Measurements from ENCODE around the gene SFXN2.
"Not testable (repeated sequence)": the region's sequence is repeated elsewhere in the genome, so short reads cannot be mapped to it uniquely, and the experiment has no call there.

The SFXN2 gene, protein sequence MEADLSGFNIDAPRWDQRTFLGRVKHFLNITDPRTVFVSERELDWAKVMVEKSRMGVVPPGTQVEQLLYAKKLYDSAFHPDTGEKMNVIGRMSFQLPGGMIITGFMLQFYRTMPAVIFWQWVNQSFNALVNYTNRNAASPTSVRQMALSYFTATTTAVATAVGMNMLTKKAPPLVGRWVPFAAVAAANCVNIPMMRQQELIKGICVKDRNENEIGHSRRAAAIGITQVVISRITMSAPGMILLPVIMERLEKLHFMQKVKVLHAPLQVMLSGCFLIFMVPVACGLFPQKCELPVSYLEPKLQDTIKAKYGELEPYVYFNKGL

GRCh38 chr10:102714621-102715455 is at the start of gene SFXN2:
TSS of gene SFXN2 (plus strand) at chr10:102714636. CDS start at chr10:102726637, 12,001 bp downstream.
- no peak for DNase-seq (ENCODE audit: low spot score)

DNA sequence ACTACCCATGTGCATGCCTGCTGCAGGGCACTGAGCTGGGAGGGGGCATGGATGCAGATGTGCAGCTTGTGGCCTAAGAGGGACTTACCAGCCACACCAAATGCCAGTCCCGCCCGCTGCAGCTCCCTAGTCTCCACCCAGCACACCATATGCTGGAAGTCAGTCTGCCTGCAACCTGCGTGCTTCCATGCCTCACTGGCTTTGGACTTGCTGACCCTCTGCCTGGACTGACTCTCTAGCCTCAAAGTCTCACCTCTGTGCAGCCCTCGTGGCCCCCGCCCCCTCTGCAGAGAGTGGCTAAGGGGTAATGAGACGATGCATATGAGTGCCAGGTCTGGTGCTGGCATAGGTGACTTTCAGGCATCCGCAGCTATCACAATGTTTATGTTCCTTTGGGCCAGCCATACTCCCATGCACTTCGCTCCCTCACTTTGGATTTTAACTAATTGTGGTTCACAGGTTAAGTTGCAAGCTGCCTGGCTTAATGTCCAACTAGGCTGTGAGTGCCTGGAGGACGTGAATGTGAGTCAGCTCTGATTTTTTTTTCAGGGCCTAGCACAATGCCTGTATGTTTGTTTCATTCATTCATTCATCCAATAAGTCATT is 48.4 kb upstream of the SFXN2 start:
- DNase-seq (ENCODE audit: low spot score), result no peak

DNA sequence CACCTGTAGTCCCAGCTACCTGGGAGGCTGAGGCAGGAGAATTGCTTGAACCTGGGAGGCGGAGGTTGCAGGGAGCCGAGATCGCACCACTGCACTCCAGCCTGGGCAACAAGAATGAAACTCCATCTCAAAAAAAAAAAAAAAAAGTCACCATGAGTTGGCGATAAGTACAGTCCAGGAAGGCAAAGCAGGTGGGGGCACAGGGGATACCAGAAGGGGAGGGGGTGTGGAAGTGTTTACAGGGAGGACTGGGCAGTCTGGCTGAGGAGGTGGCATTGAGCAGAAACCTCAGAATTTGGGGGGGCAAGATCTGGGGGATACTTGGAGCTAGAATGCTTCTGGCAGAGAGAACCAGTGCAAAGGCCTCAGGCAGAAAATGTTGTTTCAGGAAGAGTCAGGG is 47.0 kb upstream of the SFXN2 start:
- not testable (repeated sequence) for DNase-seq (ENCODE audit: low spot score)

DNA sequence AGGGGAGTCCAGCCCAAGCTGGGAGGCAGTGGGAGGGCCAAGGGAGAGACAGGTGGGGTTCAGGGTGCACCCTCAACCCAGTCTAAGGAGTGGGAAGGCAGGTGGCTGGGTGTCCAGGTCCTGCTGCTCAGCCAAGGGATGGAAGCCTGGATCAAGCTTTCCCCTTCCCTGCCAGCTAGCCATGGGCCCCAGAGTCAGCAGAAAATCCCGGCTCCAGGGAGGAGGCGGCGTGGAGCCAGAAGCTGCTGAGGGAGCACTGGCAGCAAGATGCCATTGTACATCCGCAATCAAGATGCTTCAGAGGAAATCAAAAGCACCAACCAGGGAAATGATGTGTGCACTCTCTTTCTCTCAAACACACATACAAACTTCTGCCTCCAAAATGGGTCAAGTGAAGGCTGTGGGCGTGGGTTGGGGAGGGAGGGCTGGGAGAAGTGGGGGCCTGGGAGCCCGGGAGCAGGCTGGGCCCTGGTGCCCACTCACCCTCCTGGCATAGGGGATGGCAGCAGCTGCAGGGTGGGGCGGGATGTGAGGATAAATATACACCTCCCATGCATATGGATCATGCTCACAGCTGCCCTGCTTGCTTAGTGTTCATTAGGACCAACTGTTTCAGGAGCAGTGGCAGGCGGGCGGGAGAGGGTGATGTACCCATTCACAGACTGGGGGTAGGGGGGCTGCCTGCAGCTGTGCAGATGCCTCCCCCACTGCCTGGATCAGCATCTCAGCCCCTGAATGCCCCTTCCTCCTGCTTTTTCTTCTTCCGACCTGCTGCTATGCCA is 45.9 kb upstream of the SFXN2 start:
- DNase-seq (ENCODE audit: low spot score), result no peak

DNA sequence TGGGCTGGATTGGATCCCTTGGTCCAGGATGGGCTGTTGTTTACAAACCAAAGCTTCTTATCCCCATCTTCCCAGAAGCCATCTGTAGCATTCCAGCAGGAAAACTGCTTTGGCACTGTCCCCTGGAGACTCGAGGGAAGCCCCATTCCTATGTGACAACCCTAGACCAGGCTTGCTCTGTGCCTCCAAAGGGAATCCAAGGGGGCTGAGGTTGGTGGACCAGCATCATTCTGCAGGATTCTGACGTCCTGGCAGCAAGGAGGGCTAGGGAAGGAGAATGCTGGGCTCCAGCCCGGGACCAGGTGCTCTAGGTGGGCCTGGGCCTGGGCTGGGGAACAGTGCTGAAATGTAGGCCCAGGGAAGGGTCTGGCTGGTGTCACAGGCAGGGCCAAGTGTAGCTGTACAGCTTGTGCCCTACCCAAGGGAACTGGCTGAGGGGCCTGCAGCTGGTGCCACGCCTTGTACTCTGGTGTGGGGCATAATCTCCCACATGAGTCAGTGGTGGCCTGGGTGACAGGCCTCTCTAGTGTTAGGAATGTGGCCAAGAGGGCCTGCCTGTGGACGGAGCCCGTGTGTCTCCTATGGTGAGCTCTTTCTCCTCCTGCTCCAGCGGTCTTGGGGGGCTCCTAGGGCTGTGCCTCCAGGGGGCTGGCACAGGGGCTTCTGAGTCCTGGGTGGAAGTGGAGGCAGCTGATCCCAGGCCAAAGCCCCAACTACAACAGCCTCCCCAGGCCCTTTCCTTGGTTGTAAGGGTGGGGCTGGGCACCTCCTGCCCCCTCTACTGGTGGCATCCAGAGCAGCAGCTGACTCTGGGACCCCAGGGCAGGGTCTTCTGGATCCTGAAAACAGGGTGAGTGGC is 45.0 kb upstream of the SFXN2 start:
- DNase-seq (ENCODE audit: low spot score), result no peak

GRCh38 chr10:102670065-102670670 is 44.3 kb upstream of the SFXN2 start:
- no peak for DNase-seq (ENCODE audit: low spot score)

GRCh38 chr10:102670871-102671434 is 43.5 kb upstream of the SFXN2 start:
- peak; percentile 53 for DNase-seq (ENCODE audit: low spot score)

DNA sequence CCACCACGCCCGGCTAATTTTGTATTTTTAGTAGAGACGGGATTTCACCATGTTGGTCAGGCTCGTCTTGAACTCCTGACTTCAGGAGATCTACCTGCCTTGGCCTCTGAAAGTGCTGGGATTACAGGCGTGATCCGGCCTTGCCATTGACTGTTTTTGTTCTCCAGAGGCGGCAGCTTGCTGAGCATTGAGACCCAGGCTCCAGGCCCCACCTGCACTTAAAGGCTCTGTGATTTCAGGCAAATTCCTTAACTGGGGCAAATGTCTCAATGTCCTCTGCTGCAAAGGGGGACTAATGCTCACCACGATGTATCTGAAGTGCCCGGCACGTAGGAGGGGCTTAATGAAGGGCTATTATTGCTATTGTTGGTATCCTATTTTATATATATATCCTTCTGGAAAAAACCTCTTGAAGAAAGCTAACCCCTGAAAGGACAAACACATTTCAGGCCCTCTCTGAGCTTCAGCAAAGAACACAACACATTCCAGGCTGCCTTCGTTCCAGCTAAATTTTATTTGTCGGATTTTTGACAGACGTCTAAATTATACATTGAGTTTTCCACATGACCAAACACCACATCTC is 41.1 kb upstream of the SFXN2 start:
- no peak for DNase-seq (ENCODE audit: low spot score)

DNA sequence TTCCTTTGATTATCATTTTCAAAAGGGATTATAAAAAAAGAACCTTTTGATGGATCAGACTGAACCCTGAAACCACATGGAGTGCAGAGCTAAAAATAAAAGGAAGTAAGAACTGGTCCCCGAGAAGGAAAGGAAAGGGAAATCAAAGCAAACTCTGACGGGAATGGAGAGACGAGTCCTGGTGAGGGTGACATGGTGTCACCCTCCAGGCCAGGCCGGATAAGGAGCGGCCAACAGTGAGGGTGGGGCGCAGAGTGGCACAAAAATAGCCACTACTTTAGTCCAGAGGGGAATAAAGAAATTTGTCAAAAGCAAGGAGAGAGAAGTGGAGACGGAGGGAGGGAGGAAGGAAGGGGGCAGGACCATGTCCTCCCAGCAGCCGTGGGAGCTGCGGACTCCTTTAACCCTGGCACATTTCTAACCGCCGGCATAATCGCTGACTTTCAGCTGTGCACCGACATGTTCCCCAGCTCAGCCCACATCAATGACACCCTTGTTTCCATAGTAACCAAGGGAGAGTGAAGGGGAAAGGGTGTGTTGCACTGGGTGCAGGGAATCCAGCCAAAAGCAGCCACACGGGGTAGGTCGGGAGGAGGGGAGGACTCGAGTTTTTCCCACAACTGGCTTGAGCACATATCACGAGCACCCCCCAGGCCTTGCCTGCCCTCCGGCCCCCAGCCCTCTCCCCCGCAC is 40.5 kb upstream of the SFXN2 start:
- no peak for DNase-seq (ENCODE audit: low spot score)

GRCh38 chr10:102674566-102674965 is 39.9 kb upstream of the SFXN2 start:
- DNase-seq (ENCODE audit: low spot score), result no peak

- DNase-seq (ENCODE audit: low spot score), result no peak
Observed at GRCh38 chr10:102675011-102675665, 39.3 kb upstream of the SFXN2 start.

GRCh38 chr10:102675666-102676533 is 38.5 kb upstream of the SFXN2 start:
- DNase-seq (ENCODE audit: low spot score), result no peak

- DNase-seq (ENCODE audit: low spot score), result no peak
Observed at GRCh38 chr10:102676534-102677315, 37.7 kb upstream of the SFXN2 start.

DNA sequence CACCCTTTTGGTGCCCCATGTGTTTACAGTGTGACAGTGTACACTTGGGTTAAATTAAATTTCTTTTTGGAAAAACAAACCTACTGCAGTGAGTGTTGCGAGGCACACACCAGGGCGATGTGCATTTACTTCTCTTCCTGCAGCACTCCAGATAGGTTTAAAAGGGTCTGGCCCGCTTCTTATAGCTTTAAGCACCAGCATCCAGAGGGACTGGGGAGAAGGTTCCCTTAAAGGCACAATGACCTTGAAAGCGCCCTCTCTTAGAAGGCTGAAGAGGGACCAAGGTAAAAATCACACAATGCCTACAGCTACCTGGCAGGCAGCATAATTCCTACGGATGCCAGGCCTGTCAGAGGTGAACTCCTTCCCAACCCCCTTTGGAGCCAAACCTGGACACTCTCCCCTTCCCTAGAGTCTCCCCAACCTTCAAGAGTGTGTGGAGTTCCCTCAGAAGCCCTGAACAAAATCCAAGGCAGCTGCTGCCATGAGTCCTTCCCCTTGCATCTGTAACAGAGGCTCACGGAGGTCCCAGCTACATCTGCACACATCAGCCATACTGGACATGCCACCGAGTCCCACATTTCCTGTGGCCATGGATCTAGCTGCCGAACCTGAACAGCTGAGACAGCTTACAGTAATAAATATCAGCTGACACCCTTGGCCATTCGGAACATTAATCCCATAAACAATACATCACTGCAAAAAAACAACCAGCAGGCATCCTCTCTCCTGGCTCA is 36.9 kb upstream of the SFXN2 start:
- no peak for DNase-seq (ENCODE audit: low spot score)

- no peak for DNase-seq (ENCODE audit: low spot score)
Observed at GRCh38 chr10:102678068-102678400, 36.4 kb upstream of the SFXN2 start.

DNA sequence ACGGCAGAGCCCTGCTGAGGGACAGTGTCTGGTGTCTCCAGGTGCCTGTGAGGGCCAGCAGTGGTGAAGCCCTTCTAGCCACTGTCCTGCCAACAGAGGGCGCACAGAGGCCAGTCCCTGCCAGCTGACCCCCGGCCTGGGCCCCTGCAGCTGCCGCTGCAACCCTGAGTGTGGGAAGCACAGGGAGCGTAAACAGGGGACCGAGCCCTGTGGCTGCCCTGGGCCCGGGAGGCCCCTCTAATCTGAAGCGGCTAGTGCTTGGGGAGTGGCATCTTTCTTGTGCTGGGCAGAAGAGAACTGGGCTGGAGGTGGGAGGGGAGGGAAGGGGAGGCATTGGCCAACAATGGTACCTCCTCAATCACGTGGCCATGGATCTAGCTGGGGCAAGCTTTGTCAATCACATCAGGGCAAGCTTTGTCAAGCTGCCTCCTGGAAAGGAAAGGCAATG is 35.6 kb upstream of the SFXN2 start:
- DNase-seq (ENCODE audit: low spot score), result peak; percentile 66
